Suppressor macrophage treated with lipopolysaccharide for 4 hours (primary cell): ENCODE data around the gene DIRAS2.

Experiments
- DNase-seq: peaks from one replicate; pipeline ENCODE4 v3.0.0-alpha.2; 2020

The DIRAS2 gene

DNA sequence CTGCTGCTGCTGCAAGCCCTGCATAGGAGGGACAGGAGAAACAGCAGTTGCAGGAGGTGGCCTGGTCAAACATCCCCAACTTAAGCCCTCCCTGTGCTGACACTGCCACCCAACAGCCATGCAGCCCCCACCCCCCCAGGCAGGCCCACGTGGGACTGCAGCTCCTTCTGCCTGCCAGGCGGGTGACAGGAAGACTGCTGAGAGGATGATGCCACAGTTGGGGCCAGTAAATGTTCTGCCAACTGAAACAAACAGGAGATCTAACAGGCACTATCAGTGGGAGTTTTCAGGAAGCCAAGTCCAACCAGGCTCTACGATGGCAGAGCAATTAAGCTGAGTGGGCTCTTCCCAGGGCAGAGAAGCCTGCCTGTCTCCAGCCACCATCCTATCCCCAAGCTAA is 31.1 kb downstream of the DIRAS2 start:
- no peak for DNase-seq

DNA sequence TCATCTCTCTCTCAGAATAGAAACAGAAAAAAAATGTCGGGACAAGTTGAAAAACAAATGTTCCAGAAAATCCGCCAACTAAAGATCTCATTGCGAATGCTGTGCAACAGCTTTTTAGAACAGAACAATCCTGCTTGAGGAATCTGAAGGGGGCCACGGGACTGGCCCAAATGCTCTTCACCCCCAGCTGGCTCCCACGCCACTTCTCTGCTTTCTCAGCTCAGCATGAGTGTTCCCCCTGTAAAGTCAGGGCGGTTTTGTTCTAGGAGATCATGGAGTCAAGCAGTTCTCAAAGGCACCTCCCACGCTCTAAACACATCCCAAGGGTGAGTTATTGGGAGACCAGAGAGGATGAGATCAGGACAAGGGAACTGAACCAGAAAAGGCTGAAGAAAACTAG is 31.5 kb downstream of the DIRAS2 start:
- DNase-seq, result no peak

DNA sequence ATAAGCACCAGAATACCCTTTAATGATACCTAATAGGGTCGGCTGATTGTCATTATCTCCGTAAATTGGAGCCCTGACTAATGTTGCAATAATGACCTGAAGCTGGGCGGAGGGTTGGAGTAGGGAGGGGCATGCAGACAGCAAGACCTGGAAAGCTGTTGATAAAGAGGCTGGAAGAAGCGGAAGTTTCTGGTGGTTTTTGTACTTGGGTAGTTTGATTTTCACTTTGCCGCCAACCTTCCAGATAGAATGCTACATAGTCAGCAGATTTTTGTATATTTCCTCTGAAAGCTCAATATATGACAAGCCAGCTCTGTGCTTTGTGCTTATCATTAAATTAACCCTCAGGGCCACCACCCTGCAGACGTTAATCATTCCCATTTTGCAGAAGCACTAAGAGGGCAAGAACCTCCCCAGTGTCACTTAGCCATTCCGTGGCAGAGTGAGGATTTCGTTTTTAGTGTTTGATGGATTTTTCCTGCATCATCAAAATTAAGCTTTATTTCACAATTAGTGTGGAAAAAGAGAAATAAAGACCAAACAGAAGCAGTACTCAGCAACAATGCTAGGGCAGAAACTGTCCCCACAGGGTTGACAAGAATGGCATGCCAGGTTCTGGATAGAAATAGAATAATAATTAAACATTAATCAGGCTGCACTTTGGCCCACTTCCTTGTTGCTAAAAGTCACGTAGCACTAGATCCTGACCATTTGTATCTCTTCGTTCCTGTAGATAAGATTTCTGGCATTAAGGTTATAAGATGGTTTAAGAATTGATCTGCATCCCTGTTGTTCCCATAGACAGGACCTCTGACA is 34.7 kb downstream of the DIRAS2 start:
- DNase-seq, result no peak

DNA sequence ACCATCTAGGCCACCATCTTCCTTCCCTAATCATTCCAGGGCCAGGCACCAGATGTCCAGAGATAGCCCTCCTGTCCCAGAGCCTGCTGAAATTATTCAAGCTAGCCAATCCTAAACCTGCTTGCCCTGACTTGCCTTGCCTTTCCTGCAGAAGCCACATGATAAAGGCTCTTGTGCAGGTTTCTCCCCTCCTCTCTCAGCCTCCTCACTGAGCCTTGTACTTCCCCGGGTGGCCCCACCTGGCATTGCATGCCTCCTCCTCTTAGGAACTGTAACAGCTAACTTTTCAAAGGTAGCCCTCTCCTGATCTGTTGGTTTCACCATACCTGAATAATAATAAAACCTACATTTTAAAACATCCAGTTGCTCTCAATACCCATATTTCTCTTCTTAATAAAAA is 42.6 kb downstream of the DIRAS2 start:
- DNase-seq, result no peak

DNA sequence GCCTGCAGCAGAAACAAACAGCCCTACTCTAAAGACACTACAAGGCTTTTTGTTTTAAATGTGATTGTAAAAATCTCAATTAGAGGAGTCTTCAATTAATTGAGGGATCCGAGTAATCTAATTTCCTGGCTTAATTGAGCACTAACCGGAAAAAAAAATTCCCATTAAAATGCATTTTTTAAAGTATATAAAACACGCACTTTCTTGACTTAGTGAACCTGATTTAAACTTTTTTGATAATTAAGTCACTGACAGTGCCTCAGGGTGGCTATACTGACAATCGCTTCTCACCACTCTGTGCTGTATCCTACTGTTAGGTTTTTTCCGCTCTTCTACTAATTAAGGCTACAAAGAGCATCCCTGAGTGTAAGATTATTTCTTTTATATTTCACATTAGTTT is 44.4 kb downstream of the DIRAS2 start:
- no peak for DNase-seq

DNA sequence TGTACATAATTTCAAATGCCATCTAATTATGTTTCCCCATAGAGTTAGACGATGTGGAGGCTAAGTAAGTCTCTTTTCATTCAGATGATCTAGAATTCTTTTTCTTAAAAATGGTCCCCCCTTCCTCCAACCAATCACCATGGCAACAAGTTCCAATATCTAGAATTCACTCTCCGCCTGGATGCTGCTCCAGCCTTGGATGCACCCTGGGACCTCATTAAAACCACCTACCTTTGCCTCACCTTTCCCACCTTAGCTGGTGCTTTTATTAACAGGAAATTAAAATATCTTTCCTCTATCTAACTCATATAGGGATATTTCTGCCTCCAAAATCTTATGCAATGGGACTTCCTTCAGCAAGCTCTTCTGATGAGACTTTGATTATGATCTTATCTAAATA is 49.0 kb downstream of the DIRAS2 start:
- DNase-seq, result no peak

DNA sequence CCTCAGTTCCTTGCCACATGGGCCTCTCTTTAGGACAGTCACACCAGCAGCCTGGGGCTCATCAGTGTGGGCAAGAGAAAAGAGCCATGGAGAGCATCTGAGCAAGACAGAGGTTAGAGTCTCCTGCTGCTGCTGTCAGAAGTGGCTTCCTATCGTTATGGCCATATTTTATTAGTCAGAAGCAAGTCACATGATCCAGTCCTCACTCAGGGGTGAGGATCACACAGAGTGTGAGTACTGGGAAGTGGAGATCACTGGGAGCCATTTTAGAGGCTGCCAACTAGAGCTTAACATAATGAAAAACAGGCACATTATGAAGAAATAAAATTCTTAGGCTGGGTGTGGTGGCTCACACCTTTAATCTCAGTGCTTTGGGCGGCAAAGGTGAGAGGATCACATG is 62.0 kb downstream of the DIRAS2 start:
- no peak for DNase-seq

DNA sequence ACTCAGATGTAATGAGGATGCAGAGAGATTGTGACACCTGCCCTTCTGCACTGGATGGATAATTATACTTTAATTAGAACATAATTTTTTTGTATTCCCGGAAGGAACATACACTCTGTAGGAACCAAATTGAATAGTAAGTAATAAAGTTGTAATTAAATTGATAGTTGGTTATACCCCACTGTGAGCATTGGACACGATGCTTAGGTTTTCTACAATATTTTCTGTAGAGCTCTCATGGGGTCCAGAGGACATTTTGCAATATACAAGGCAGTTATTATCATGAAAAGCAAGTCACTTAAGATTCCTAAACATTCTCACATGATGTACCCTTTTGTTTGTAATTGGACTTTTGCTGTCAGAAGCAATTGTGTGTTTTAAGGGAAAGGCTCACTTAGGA is 63.4 kb downstream of the DIRAS2 start:
- DNase-seq, result no peak

DNA sequence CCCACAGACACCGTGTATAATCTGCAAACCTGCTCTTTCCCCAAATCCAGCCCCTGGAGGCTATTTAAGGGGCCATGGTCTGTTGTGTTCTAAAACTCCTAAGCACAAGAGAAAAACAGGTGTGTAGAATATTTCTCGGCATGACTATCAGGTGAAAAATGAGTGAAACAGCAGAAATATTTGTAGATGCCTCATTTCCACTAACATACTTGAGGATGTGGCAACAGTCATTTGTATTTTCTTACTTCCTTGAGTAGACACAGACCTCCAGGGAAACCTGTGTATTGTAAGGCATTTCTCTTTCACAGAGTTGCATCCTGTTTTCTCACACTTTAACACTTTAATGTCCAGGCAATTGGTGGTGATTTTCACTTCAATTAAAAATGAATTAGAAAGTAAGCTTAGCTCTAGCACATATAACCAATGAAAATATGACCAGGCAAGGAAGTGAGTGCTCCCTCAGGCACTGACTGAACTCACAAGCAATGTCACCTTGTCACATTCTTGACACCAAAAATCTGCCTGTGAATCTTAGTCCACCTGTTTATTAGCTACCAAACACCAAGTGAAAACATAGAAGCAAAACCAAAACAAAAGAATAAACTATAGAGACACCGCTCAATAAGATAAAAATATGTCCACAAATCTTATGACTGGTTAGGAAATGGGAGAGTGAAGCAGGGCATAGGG is 64.4 kb downstream of the DIRAS2 start:
- DNase-seq, result no peak

DNA sequence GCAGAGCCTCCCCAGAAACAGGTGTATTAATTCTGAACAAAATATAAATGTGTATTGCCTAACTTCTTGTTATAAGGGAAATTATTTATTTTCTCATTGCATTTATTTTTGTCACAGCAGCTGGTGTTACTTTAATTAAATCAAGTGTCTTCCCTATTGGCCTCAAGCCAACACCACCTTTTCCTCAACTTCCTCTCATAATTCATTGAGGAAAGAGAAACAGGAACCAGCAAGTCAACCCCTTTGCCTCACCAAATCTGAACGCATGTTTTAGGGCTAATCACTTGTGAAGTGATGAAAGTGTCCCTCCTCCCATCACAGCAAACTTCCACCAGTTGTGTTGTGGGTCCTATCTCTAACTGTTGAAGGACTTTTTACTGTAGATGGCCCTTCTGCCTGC is 73.1 kb downstream of the DIRAS2 start:
- peak; percentile 25 for DNase-seq

DNA sequence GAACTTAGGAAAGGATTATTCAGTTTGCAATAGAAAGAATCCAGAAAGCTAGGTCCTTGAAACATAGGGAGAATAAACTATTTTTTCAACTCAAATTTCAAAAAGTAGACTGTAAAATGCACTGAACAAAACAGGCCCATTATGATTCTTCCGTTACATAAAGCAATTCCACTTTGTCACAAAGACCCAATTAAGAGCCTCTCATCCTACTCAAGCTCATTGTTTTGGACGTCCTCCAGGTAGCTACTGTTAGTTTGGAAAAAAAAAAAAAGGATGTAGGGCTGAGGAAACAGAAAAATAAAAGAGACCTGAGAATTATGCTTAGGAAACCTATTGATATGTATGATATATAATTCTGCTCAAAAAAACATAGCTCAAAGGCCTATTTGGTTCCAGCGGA is 74.0 kb downstream of the DIRAS2 start:
- DNase-seq, result no peak

DNA sequence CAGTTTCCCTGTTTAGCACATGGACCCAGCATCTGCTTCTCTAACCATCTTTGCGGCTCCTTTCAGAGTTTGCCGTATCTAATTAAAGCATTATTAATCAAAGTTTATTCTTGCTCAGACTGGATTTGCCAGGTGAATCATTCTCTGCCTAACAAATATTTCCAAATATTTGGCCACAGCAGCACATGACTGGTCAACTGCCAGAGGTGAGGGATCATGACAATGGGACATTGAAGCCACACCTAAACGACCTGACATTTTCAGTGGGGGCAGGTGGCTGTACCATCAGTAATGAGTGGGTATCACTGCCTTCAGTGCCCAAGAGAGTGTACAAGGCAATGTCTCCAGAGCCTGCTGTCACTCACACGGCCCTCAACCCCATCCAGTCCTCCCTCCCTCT is 80.4 kb downstream of the DIRAS2 start:
- no peak for DNase-seq
